WTC11 (cell line): ENCODE results near the gene FHL1. TPM values are rescaled to one million over a fixed set of nuclear protein-coding genes. Genes with fewer than 3 reads are reported as not detected.

Source experiments
- ATAC-seq: fragments of 200-7000 bp; cut with Tn5 transposase; 2 replicates; pipeline ENCODE4 v1.10.0; 2021; ENCODE audit warnings: mild to moderate bottlenecking, moderate library complexity
- CTCF ChIA-PET: fragments of 300-600 bp; sonication (Branson Sonifier 250); formaldehyde crosslinking; loops from one replicate; lab custom pipeline; 2021; ENCODE audit warnings: antibody characterized with exemption; lab: Charles Lee
- POLR2A ChIA-PET: fragments of 350-600 bp; sonication (Branson Sonifier 250); formaldehyde crosslinking; loops from one replicate; lab custom pipeline; 2021; ENCODE audit warnings: antibody characterized with exemption; lab: Charles Lee
- DNase-seq: peaks from one replicate; pipeline ENCODE4 v3.0.0; 2021; ENCODE audit warnings: low spot score
- H3K27ac Mint-ChIP-seq: 2 replicates; pipeline ENCODE4 v1.8.0; 2021; ENCODE audit warnings: mixed read lengths
- H3K27me3 Mint-ChIP-seq: 2 replicates; pipeline ENCODE4 v1.8.0; 2021; ENCODE audit warnings: low read depth, mild to moderate bottlenecking, moderate library complexity, mixed read lengths
- H3K36me3 Mint-ChIP-seq: 2 replicates; pipeline ENCODE4 v1.8.0; 2021; ENCODE audit warnings: mixed read lengths
- H3K4me1 Mint-ChIP-seq: 2 replicates; pipeline ENCODE4 v1.8.0; 2022; ENCODE audit warnings: mixed read lengths
- H3K4me3 Mint-ChIP-seq: 2 replicates; pipeline ENCODE4 v1.8.0; 2021; ENCODE audit warnings: mild to moderate bottlenecking, moderate library complexity, mixed read lengths
- H3K9me3 Mint-ChIP-seq: 2 replicates; pipeline ENCODE4 v1.8.0; 2021; ENCODE audit warnings: mixed read lengths
- ATF2 ChIP-seq: sonication (generic); formaldehyde crosslinking; IDR thresholded peaks from 2 replicates; pipeline ENCODE4 v1.8.1; 2022; ENCODE audit warnings: low read depth, missing genetic modification reagents, borderline replicate concordance
- EMX1 ChIP-seq: fragments of 250-450 bp; sonication (Bioruptor Pico); IDR thresholded peaks from 2 replicates; pipeline ENCODE4 v1.8.0; 2021; ENCODE audit warnings: mild to moderate bottlenecking
- FOXK1 ChIP-seq: sonication (generic); formaldehyde crosslinking; IDR thresholded peaks from 2 replicates; pipeline ENCODE4 v1.8.0; 2022; ENCODE audit warnings: mild to moderate bottlenecking, moderate library complexity, missing genetic modification reagents
- GABPB1 ChIP-seq: sonication (generic); formaldehyde crosslinking; IDR thresholded peaks from 2 replicates; pipeline ENCODE4 v1.8.1; 2023; ENCODE audit warnings: mild to moderate bottlenecking, missing genetic modification reagents
- IRF2 ChIP-seq: sonication (generic); formaldehyde crosslinking; IDR thresholded peaks from 2 replicates; pipeline ENCODE4 v1.8.0; 2022; ENCODE audit warnings: low read depth, missing genetic modification reagents, borderline replicate concordance
- MYBL2 ChIP-seq: sonication (generic); formaldehyde crosslinking; IDR thresholded peaks from 2 replicates; pipeline ENCODE4 v1.8.1; 2023; ENCODE audit warnings: mild to moderate bottlenecking, moderate library complexity, missing genetic modification reagents
- OVOL2 ChIP-seq: fragments of 250-450 bp; sonication (Bioruptor Pico); IDR thresholded peaks from 2 replicates; pipeline ENCODE4 v1.9.0; 2021; ENCODE audit warnings: mild to moderate bottlenecking, borderline replicate concordance
- PREB ChIP-seq: sonication (generic); formaldehyde crosslinking; IDR thresholded peaks from 2 replicates; pipeline ENCODE4 v1.8.1; 2022; ENCODE audit warnings: mild to moderate bottlenecking, missing genetic modification reagents, moderate library complexity, borderline replicate concordance
- PRRX2 ChIP-seq: fragments of 250-450 bp; sonication (Bioruptor Pico); IDR thresholded peaks from 2 replicates; pipeline ENCODE4 v1.8.0; 2021; ENCODE audit warnings: mild to moderate bottlenecking
- SP1 ChIP-seq: sonication (generic); formaldehyde crosslinking; conservative IDR thresholded peaks from 2 replicates; pipeline ENCODE4 v1.8.1; 2022; ENCODE audit warnings: missing genetic modification reagents
- TCF7 ChIP-seq: sonication (generic); formaldehyde crosslinking; IDR thresholded peaks from 2 replicates; pipeline ENCODE4 v1.8.0; 2022; ENCODE audit warnings: mild to moderate bottlenecking, low read depth, missing genetic modification reagents, moderate library complexity
- TP53 ChIP-seq: sonication (generic); formaldehyde crosslinking; IDR thresholded peaks from 2 replicates; pipeline ENCODE4 v1.8.1; 2023; ENCODE audit warnings: mild to moderate bottlenecking, missing genetic modification reagents
- ZBTB21 ChIP-seq: sonication (generic); formaldehyde crosslinking; IDR thresholded peaks from 2 replicates; pipeline ENCODE4 v1.8.1; 2023; ENCODE audit warnings: mild to moderate bottlenecking, missing genetic modification reagents, borderline replicate concordance
- ZNF317 ChIP-seq: sonication (generic); formaldehyde crosslinking; IDR thresholded peaks from 2 replicates; pipeline ENCODE4 v1.8.1; 2023; ENCODE audit warnings: low read depth, mild to moderate bottlenecking, moderate library complexity, missing genetic modification reagents, borderline replicate concordance
- ZNF532 ChIP-seq: fragments of 250-450 bp; sonication (Bioruptor Pico); IDR thresholded peaks from 2 replicates; pipeline ENCODE4 v1.9.0; 2021; ENCODE audit warnings: mild to moderate bottlenecking, borderline replicate concordance
- ZNF671 ChIP-seq: fragments of 250-450 bp; sonication (Bioruptor Pico); IDR thresholded peaks from 2 replicates; pipeline ENCODE4 v1.8.0; 2021; ENCODE audit warnings: mild to moderate bottlenecking
- ZSCAN18 ChIP-seq: fragments of 250-450 bp; sonication (Bioruptor Pico); IDR thresholded peaks from 2 replicates; pipeline ENCODE4 v2.1.2; 2022; ENCODE audit warnings: mild to moderate bottlenecking, moderate library complexity
- total RNA-seq: library from RNA; stranded (reverse); gene quantifications from 3 replicates; pipeline ENCODE4 v1.2.3, GENCODE V29; 2021

Gene FHL1
- total RNA-seq, 1 experiment from 2014 or later = 43.5 TPM

GRCh38 chrX:136171420-136171819 is 24.1 kb downstream of the FHL1 start:
- no peak for ATAC-seq
- Mint-ChIP-seq H3K36me3 (no peaks in the 10 kb centered on the region), H3K27me3 (no peaks in the 10 kb centered on the region), H3K27ac (no peak overlapping the region), H3K4me1 (peaks cover 37% of the 10 kb centered on the region), H3K4me3 (no peak overlapping the region), H3K9me3 (no peaks in the 10 kb centered on the region)
- no peak for TF ChIP-seq OVOL2 (CRISPR knock-in tag)
- no peak for TF ChIP-seq ZNF532 (CRISPR knock-in tag)
- TF ChIP-seq ZNF317 (CRISPR knock-in tag) = no peak
- no peak for TF ChIP-seq PRRX2 (CRISPR knock-in tag)
- TF ChIP-seq GABPB1 (CRISPR knock-in tag) = no peak
- TF ChIP-seq IRF2 (CRISPR knock-in tag) = no peak
- no peak for TF ChIP-seq TCF7 (CRISPR knock-in tag)
- CTCF ChIA-PET = interaction anchor here (1.0 to 1.4 kb wide), 3 partner anchors 8 to 143 kb away, joined by 3 to 6 read pairs (median 3); no protein-coding TSS in a partner anchor
- POLR2A ChIA-PET = no interaction called here
- DNase-seq = no peak

GRCh38 chrX:136176399-136176825 is 29.1 kb downstream of the FHL1 start:
- ChIA-PET POLR2A (no interaction called here), CTCF (no interaction called here)
- no peak overlapping the region for H3K27ac Mint-ChIP-seq
- no peak for TF ChIP-seq PREB (CRISPR knock-in tag)
- no peak for TF ChIP-seq ZBTB21 (CRISPR knock-in tag)
- TF ChIP-seq ZNF671 (CRISPR knock-in tag) = no peak
- TF ChIP-seq EMX1 (CRISPR knock-in tag) = no peak
- no peak for TF ChIP-seq ATF2
- TF ChIP-seq SP1 (CRISPR knock-in tag) = no peak
- TF ChIP-seq MYBL2 (CRISPR knock-in tag) = no peak
- TF ChIP-seq FOXK1 = no peak
- TF ChIP-seq ZNF532 (CRISPR knock-in tag) = no peak
- TF ChIP-seq ZSCAN18 = no peak
- TF ChIP-seq TP53 = no peak
- no peak for TF ChIP-seq OVOL2 (CRISPR knock-in tag)
- DNase-seq (no peak), ATAC-seq (no peak)
- no peaks in the 10 kb centered on the region for H3K9me3 Mint-ChIP-seq
- no peaks in the 10 kb centered on the region for H3K4me1 Mint-ChIP-seq
- H3K4me3 Mint-ChIP-seq = no peak overlapping the region
- no peaks in the 10 kb centered on the region for H3K36me3 Mint-ChIP-seq
- H3K27me3 Mint-ChIP-seq = no peaks in the 10 kb centered on the region
